Esophagus squamous epithelium (tissue), 4 donors: ENCODE results near the gene COL27A1.

Source experiments
- CTCF ChIP-seq, 6 experiments: fragments of 450-650 bp in 4 of 6; fragments of 200-600 bp in 2 of 6; sonication (generic) in 2 of 6; IDR thresholded peaks; one replicate each; pipeline ENCODE4 v1.5.1; 2016 to 2019; ENCODE audit warnings: antibody characterized with exemption in 6 of 6, mild to moderate bottlenecking in 4 of 6, moderate library complexity in 4 of 6
- POLR2A ChIP-seq, 4 donors: fragments of 450-650 bp; IDR thresholded peaks; one replicate each; pipeline ENCODE4 v1.6.1; 2017; ENCODE audit warnings: antibody characterized with exemption in 4 of 4, mild to moderate bottlenecking in 4 of 4, moderate library complexity in 3 of 4

- no peak for TF ChIP-seq CTCF (IDR thresholded peaks at IDR 0.05)
- TF ChIP-seq POLR2A (IDR thresholded peaks at IDR 0.05) = no peak
Observed at GRCh38 chr9:114240647-114241558, 85.6 kb downstream of the COL27A1 start.
